ENCODE data around the gene CATSPERB.
A peak's percentile ranks its signal among the peaks of the same experiment; 100 is the strongest.
"Not testable (repeated sequence)": the region's sequence is repeated elsewhere in the genome, so short reads cannot be mapped to it uniquely, and the experiment has no call there.

The CATSPERB gene

DNA sequence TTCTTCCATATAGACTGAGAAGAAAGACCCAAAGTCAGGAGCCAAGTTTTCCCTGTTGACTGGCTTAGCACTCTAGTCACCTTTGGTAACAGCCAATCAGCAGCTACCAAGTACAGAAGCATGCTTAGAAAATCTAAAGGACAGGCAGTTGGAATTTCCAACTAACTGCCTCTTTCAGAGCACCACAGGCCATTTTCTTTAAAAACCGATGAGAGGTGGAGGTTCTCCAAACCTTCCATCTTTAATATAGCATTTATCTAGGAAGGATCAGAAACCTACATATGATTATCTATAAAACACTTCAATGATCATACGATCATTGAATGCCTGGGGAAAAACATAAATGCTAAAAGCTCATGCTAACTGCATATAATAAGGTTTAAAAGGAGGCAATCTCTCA is at the start of gene CATSPERB:
Gene CATSPERB, minus strand, starts transcription at position 101 of the 400 bp plus-strand sequence. CDS start 2,607 bp downstream, outside the sequence.
- DNase-seq (ENCODE audit: low read depth) = no peak

- DNase-seq (ENCODE audit: low read depth) = no peak
These were observed 48.6 kb upstream of the CATSPERB start for GRCh38 chr14:91780452-91780851.

DNA sequence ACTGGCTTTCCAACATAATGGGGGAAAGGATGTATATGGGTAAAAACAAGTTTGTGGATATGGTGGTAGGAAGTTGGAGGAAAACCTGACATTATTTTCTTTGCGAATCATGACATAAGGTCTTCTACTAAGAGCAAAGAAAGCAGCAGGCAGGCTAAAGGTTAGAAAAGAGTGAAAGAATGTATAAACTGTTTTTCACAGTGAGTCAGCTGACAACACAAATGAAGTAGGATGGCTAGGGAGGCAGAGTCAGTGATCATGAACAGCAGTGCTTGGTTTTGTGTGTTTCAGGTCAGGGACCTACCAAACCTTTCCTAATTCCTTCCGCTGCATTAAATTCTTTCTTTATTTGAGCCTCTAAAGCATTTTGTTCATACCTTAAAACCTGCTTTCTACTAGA is 46.3 kb upstream of the CATSPERB start:
- DNase-seq (ENCODE audit: low read depth) = no peak

DNA sequence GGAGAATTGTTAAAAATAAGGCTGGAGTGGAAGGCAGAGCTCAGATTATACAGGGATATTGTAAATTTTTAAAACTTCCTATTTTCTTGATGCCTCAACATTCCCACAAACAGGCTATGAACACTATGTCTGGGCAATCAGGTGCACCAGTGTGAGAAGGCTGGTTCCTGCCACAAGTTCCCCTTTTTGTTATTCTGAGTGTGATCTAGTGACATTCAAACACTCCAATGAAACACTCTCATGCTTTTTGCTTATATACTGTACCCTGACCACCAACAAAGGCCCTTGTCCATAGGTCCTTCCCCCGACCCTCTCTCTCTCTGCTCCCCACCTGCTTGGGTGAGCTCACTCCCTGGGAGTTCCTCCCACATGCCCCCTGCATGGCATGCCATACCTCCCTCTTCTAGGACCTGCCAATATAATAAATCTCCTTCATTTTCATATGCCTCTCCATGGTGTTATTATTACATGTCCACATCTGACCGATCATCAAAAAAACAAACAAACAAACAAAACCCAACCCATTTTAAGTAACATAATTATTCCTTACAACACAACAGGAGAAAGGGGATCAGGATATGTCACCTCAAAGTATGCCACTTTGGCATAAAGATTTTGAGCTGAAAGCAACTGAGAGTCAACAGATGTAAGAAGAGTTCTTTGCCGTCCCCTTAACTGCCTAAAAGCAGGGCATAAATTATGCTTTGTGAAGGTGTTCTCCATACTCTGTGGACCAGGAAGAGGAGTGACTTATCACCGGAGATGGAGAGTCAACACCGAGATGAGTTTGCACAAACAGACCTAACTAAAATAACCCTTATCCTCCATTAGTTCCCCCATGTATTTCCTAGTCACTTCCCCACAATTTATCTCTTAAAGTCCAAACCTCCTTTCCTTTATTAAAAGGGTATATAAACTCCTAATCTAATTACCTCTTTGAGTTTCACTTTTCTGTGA is 42.5 kb upstream of the CATSPERB start:
- DNase-seq (ENCODE audit: low read depth) = no peak

DNA sequence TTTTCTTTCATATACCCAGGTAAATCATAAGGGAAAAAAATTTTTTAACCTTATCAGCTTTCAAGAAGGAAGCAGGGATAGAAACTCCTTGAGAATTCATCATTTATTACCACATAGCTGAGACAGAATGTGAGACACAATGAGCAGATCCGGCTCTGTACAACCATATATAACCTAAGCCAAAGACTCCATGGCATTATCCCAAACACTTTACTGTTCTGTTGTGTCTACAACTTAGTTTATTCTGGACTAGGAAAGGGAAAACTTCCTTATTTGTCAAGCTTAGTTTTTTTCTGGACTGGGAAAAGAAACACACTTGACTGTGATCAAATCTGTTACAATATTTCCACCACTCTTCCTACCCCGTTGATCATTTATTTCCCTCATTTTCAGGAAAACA is 38.3 kb upstream of the CATSPERB start:
- DNase-seq (ENCODE audit: low read depth) = no peak

GRCh38 chr14:91755570-91756295 is 23.8 kb upstream of the CATSPERB start:
- no peak for DNase-seq (ENCODE audit: low read depth)

- no peak for DNase-seq (ENCODE audit: low read depth)
These were observed 22.9 kb upstream of the CATSPERB start for GRCh38 chr14:91754819-91755218.

DNA sequence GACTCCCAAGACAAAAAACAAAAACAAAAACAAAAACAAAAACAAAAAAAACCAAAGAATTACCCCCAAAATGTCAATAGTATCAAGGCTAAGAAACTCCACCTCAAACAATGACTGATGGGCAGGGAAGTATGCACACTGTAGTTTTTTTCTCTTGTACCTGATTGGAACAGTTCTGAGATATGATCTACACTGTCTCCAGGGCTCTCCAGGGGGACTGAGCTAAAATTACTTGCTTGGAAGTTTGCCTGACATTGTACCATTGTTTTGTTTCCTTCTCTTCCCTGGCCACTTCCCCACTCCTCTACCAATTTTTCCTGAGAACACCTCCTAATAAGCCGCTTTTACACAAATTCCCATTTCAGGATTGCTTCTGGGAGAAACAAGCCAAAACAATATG is 22.3 kb upstream of the CATSPERB start:
- DNase-seq (ENCODE audit: low read depth) = no peak

DNA sequence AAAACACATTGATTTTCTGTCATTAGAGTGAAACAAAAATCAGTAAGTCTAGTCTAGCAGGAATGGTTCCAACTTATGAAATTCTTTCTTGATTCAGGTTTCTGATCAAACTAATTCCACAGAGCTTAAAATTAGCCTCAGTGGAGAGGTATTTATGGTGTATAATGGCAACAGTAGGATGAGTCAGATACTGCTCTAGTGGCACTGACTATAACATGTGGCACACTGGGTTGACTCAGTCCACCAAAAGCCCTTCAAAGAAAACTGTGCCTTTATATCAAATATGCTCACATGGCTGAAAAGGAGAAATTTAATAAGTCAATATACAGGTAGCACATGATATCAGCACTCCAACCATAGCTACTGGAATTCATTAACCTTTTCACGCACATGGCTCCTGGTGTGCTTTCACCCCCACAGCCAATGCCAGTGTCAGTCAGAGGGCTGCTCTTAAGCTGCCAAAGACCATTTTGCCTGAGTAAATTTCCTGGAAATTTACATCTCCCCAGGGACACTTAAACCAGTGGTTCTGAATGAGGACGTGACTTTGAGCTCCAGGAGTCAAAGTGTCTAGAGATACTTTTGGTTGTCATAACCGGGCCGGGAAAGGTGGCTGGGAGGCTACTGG is 21.7 kb upstream of the CATSPERB start:
- DNase-seq (ENCODE audit: low read depth) = no peak

GRCh38 chr14:91752961-91753360 is 21.1 kb upstream of the CATSPERB start:
- no peak for DNase-seq (ENCODE audit: low read depth)

DNA sequence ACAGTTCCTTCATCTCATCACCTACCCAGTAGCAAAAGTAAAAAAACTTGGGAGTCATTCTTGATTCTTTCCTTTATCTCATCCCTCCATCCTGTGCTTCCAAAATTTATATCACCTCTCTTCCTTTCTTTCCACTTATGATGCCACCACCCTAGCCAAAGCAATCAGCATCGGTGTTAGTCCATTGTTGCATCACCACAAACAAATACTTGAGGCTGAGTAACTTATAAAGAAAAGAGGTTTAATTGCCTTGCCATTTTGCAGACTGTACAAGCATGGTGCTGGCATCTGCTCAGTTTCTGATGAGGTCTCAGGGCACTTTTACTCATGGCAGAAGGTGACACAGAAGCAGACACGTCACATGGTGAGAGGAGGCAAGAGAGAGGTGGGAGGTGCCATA is 19.8 kb upstream of the CATSPERB start:
- DNase-seq (ENCODE audit: low read depth) = no peak

GRCh38 chr14:91750634-91751198 is 18.8 kb upstream of the CATSPERB start:
- no peak for DNase-seq (ENCODE audit: low read depth)

- no peak for DNase-seq (ENCODE audit: low read depth)
These were observed 18.0 kb upstream of the CATSPERB start for GRCh38 chr14:91749868-91750267.

GRCh38 chr14:91748049-91748448 is 16.2 kb upstream of the CATSPERB start:
- DNase-seq (ENCODE audit: low read depth) = no peak

DNA sequence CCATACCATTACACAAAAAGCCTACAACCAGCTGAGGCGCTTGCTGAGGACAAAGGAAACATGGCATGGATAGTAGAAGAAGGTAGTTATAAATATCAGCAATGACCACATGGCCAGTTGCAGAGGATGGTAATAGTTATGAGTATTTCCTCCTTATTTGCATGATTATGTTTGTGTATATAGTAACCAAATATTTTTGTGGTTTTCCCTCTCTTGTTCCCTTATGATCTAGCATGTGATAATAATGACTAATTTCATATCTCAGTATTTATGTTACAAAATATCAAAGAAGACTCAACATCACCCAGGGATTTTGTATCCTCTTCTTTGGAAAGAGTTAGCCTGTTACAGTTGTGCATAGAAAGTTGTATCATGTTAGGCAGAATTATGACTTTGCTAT is 13.5 kb upstream of the CATSPERB start:
- DNase-seq (ENCODE audit: low read depth) = no peak

DNA sequence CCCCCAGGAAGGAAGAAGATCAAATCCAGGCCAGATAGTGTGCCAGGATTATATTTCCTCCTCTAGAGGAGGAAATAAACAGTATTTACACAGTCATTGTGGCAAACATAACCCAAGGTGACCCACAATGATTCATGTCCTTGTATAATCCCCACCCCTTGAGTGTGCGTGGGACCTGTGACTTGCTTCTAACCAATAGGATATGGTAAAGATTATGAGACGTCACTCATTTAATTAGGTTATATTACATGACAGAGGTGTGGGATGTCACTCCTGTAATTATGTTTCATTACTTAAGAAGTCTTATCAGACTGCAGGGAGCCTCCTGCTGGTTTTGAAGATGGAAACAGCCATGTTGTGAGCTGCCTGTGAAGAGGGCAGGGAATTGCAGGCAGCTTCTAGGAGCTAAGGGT is 12.2 kb upstream of the CATSPERB start:
- DNase-seq (ENCODE audit: low read depth) = no peak

DNA sequence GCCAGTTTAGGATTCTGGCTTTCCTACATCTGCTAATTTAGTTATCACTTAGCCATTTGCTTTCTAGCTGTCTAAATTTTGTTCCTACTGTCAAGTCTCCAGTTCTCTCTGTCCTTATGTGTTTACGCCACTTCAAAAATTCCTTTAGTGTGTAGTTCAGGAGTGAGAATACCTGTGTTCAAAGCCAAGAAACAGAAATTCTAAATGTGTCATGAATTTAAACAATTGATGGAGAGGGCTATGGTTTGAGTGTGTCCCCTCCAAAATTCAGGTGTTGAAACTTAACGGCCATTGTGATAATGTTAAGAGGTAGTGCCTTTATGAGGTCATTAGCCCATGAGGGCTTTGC is 11.4 kb upstream of the CATSPERB start:
- DNase-seq (ENCODE audit: low read depth) = no peak

GRCh38 chr14:91742621-91743304 is 10.9 kb upstream of the CATSPERB start:
- no peak for DNase-seq (ENCODE audit: low read depth)

DNA sequence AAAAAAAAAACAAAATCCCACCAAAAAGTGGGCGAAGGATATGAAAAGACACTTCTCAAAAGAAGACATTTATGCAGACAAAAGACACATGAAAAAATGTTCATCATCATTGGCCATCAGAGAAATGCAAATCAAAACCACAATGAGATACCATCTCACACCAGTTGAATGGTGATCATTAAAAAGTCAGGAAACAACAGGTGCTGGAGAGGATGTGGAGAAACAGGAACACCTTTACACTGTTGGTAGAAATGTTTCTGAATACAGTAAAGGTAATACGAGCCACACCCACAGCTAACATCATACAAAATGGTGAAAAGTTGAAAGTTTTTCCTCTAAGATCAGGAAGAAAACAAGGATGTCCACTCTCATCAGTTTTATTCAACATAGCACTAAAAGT is 8.0 kb upstream of the CATSPERB start:
- DNase-seq (ENCODE audit: low read depth) = not testable (repeated sequence)

- no peak for DNase-seq (ENCODE audit: low read depth)
These were observed 5.7 kb upstream of the CATSPERB start for GRCh38 chr14:91737619-91738018.

DNA sequence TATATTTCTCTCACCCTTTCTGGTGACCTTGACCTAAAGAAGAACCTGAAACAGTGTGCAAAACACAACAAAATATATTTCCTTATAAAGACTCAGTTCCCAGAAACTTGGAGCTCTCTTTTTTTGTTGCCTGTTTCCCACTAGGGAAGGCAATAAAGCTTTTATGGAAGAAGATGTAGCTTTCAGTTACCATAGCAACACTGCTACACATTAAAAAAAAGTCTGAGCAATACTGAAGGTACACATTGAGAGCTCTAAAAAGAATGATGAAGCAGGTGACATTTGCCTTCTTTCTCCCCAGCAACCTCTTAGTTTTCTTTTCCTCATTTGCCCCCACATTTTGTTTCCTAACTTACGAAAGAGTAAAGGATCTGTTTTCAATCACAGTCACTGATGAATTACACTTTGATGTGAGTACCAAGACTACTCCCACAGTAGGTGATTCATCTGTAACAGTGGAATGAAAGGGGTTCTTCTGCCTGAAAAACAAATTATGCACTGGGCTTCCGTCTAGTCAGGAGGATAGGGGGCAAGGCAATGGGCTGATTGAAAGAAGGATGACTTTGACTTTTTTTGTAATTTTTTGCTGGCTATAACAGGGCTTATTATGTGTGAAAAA is 1.1 kb upstream of the CATSPERB start:
- peak; percentile 30 for DNase-seq (ENCODE audit: low read depth)

All from stromal cell of bone marrow (primary cell).